Activated T-cell treated with anti-CD3 and anti-CD28 coated beads for 1 hour (primary cell): ENCODE measurements around the gene PCBP3.
"Not testable (repeated sequence)": the region's sequence is repeated elsewhere in the genome, so short reads cannot be mapped to it uniquely, and the experiment has no call there.

Source experiments
- DNase-seq: peaks from one replicate; pipeline ENCODE4 v3.0.0-alpha.2; 2020; ENCODE audit warnings: low read depth

PCBP3 gene

GRCh38 chr21:45876381-45877170, 233.1 kb downstream of the PCBP3 start:
- no peak for DNase-seq

DNA sequence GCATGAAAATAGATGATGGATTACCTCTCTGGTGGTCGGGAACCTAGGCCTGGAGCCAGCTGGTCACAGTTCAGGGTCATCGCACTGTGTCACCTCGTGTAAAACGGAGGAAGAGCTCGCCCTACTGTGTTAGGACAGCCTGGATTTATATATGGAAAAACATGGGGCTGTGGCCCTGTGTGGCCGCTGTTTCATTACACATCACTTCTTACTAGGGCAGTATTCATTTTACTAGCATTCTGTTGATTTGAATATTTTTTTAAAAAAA, 233.6 kb downstream of the PCBP3 start:
- DNase-seq, result no peak

- DNase-seq, result no peak
Observed at GRCh38 chr21:45877821-45878469, 234.4 kb downstream of the PCBP3 start.

DNA sequence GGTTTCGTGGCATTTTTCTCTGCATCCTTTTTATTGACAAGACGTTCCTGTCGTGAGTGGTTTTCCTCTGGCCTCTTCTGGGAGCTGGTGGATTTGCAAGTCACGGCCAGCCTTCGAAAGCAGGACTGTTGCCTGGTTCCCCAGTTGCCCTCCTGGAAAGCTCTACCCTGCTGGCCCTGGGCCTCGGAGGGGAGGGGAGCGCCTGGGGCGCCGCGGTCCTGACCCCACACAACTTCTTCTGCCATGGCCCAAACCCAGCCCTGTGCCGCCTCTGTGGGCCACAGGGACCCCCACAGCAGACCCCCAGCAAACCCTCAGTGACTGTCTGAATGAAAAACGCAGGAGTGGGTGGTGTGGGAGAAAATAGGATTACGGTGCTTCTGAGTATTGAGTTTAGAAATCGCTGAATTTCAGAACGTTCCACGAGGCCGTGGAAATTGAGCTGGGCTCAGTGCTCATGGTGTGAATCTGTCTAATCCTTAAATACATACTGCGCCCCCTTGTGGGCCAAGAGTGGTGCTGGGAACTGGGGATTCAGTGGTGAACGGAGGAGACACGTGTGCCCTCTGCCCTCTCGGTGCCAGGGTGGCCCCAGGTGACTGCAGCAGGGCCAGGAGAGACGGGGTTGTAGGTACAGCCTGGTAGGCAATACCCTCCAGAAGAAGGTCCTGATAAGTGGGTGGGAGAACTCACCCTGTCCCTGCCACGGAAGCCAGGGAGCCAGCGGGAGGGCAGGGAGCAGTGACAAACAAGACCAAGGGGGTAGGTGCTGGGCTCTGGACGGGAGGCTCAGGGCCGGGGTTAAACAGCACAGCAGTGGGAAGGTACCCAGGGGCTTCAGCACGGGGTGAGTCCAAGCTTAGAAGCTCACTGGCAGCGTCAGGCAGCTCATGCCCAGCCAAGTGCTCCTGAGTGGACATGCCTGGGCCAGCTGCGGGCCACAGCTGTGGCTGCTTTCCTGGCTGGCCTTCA, 236.9 kb downstream of the PCBP3 start:
- DNase-seq, result peak; percentile 67

DNA sequence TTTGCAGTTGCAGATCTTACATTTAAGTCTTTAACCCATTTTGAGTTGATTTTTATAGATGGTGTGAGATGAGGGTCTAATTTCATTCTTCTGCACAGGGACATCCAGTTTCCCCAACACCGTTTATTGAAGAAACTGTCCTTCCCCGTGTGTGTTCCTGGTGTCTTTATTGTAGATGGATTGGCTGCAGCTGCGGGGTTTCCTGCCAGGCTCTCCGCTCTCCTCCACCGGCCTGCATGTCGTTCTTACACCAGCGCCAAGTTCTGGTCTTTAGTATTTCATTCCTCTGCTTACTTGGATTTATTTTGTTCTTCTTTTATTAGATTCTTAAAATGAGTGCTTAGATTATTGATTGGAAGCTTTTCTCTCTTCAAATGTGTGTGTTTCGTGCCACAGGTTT, 239.1 kb downstream of the PCBP3 start:
- DNase-seq, result no peak

- DNase-seq, result no peak
Observed at GRCh38 chr21:45883090-45883489, 239.6 kb downstream of the PCBP3 start.

GRCh38 chr21:45885597-45885929, 242.0 kb downstream of the PCBP3 start:
- DNase-seq, result no peak

DNA sequence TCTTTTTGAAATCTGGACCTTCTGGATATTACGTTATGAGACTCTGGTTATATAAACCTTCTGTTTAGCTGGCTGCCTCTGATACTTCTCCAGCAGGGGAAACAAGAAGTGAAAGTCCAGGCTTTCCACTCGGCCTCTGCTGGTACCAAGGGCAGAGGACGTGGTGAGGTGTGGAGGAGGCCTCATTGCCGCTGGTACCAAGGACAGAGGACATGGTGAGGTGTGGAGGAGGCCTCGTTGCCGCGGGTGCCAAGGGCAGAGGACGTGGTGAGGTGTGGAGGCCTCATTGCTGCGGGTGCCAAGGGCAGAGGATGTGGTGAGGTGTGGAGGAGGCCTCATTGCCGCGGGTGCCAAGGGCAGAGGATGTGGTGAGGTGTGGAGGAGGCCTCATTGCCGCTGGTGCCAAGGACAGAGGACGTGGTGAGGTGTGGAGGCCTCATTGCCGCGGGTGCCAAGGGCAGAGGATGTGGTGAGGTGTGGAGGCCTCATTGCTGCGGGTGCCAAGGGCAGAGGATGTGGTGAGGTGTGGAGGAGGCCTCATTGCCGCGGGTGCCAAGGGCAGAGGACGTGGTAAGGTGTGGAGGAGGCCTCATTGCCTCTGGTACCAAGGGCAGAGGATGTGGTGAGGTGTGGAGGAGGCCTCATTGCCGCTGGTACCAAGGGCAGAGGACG, 242.5 kb downstream of the PCBP3 start:
- not testable (repeated sequence) for DNase-seq

- DNase-seq, result no peak
Observed at GRCh38 chr21:45886610-45887026, 243.1 kb downstream of the PCBP3 start.

GRCh38 chr21:45887120-45887611, 243.6 kb downstream of the PCBP3 start:
- no peak for DNase-seq

- DNase-seq, result no peak
Observed at GRCh38 chr21:45887788-45888187, 244.3 kb downstream of the PCBP3 start.

GRCh38 chr21:45888386-45889009, 245.0 kb downstream of the PCBP3 start:
- DNase-seq, result no peak

DNA sequence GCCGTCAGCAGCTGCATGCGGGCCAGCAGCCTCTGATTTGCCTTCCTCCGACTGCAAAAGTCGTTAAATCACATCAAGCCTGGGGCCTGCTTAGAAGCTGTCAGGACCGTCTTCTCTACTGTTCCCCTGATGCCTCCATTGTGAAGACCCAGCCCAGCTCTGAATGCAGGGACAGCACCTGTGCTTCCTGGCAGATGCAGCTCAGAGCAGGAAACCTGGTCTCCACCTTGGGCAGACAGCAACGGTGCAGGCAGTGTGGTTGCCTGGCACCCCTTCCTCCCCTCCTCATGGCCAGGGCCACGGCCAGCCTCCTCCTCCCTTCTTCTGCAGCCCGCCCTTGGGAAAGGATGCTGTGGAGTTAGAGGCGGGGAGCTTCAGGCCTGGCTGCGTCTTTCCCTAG, 245.7 kb downstream of the PCBP3 start:
- DNase-seq, result no peak

GRCh38 chr21:45889961-45890360, 246.4 kb downstream of the PCBP3 start:
- DNase-seq, result no peak

DNA sequence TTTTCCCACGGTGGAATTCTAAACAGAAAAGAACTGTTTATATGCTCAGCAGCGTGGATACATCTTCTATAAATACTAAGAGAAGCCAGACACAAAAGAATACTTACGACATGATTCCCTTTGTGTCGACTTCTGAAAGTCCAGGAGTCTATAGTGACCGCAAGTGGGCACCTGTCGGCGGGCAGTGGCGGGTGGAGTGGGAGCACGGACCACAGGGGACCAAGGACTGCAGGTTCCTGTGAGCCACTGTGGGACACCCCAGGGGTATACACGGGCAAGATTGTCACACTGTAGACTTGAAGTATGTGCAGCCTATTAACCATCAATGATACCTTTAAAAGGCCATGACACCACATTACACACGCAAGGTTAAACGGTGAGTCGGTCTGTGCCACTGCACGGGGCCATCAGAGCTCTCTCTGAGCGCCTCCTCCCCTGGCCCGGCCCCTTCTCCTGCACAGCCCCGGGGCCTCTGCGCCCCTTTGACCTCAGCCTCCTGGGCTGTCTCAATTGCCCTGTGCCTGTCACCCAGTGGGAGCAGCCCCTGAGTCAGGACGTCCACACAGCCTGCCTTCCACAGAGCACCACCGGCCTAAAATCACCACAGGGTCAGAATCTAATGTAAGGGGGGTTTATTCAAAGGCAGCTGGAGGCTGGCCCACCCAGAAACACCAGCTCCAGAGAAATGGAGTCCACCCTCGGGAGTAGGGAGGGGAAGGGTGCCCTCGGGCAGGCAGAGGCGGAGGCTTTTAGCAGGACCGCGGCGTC, 248.0 kb downstream of the PCBP3 start:
- no peak for DNase-seq

DNA sequence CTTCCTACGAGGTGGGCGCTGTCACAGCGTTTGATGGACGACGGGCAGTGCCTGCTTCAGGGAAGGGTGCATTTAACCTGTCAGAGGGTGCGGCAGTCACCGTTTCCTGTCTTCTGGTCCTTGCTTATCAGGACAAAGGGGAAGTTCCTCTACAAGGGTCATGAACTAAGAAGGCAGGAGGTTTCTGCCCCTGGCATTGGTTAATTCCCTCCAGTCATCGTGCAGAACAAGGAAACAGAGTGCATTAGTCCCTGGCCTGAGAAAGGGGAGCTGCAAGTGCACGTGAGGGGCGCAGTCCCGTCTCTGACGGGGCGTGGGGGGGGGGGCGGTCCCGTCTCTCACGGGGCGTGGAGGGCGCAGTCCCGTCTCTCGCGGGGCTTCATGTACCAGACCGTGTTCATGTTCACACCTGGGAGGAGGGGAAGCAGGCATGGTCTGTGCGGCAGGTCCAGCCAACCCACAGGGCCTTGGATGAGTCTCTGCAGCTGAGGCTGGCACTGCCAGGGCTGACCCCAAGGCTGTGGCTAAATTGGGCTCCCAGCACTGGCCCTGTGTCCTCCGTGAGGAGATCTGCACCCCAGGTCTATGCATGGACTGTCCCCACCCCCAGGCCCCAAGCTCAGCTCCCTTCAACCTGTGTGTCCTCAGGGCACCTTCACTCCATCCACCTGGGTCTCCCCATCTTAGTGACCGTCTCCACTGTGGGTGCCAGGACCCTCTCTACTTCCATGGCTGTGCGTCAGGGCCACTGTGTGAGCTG, 248.8 kb downstream of the PCBP3 start:
- DNase-seq, result no peak

GRCh38 chr21:45892916-45893739, 249.6 kb downstream of the PCBP3 start:
- DNase-seq, result no peak

GRCh38 chr21:45893740-45894449, 250.4 kb downstream of the PCBP3 start:
- no peak for DNase-seq

DNA sequence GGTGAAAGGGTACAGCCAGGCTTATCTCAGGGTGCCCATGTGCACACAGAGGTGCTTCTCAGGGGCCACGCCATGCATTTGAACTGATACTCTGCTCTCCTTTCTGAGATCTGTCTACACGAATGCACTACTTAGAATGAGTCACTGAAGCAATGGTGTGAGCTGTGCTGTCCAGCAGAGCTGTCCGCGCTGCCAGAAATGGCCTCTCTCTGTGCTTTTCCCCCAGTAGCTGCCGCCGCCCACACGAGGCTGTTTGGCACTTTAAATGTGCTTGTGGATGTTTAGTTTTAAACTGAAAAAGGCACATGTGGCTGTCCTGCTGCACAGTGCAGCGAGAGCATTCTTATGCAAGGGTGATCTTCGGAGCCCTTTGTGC, 250.9 kb downstream of the PCBP3 start:
- no peak for DNase-seq
